ENCODE data around the gene SLC12A2. TPM values are rescaled to one million over a fixed set of nuclear protein-coding genes. Genes with fewer than 3 reads are reported as not detected.
A peak's percentile ranks its signal among the peaks of the same experiment; 100 is the strongest.

The SLC12A2 gene
- total and polyA plus RNA-seq, 2 of the 4 experiments (the other 2 are of a cell fraction), result 5.6 to 30.3 TPM

DNA sequence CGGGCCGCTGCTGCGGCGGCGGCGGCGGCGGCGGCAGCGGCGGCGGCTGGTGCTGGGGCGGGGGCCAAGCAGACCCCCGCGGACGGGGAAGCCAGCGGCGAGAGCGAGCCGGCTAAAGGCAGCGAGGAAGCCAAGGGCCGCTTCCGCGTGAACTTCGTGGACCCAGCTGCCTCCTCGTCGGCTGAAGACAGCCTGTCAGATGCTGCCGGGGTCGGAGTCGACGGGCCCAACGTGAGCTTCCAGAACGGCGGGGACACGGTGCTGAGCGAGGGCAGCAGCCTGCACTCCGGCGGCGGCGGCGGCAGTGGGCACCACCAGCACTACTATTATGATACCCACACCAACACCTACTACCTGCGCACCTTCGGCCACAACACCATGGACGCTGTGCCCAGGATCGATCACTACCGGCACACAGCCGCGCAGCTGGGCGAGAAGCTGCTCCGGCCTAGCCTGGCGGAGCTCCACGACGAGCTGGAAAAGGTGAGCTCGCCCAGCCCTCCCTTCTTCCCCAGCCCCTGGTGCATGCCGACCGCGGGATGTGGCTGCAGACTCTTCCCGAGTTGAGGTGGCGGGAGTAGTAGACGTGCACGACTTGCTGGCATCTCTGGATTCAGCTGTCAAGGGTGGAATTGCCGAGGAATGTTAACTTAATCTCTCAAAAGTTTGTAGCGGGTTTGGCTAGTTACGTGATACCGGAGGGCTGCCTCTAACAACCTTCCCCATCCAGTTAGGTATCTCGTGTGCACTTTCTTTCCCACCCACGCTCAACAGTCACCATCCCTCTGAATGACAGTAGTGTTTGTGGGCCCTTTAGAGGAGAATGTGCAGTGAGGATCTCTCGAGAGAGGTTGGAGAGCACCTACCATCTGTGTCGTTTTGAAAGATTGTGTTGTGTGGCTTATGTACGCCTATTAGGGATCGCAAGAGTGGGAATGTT, 932 bp downstream of the SLC12A2 start:
- Histone ChIP-seq H3K9ac (ENCODE audit: low read depth, low read length) (peak overlapping the region; percentile 55), H3K27ac (ENCODE audit: insufficient read depth, low read length) (peak overlapping the region; percentile 27; the same call in 1 of the 2 replicates), H3K4me1 (ENCODE audit: control insufficient read depth, insufficient read depth, low read length) (no peaks in the 10 kb centered on the region), H4K20me1 (ENCODE audit: insufficient read depth, low read length) (no peaks in the 10 kb centered on the region; the same call in 1 of the 2 replicates), H3K4me3 (ENCODE audit: insufficient read depth, low read depth, low read length) (peak overlapping the region; percentile 89), H3K9me3 (ENCODE audit: control insufficient read depth, insufficient read depth, low read length) (no peaks in the 10 kb centered on the region), H2BK20ac (ENCODE audit: low read depth, low read length) (peak overlapping the region; percentile 2; the same call in 1 of the 2 replicates), H3K14ac (replicated peaks; ENCODE audit: low read depth, low read length) (peak overlapping the region; percentile 8; the same call in 1 of the 2 replicates), H2BK5ac (ENCODE audit: low read depth, low read length, poor library complexity, severe bottlenecking) (no peak overlapping the region), H3K9me1 (ENCODE audit: insufficient read depth, low read length) (no peaks in the 10 kb centered on the region), H3K4me2 (ENCODE audit: low read depth, low read length) (peak overlapping the region; percentile 94), H3K4ac (ENCODE audit: low read depth, low read length) (0 out of 2 replicates have a peak overlapping the region, but pooled peaks have one; percentile 29), H3K27me3 (ENCODE audit: control insufficient read depth, insufficient read depth, low read length) (no peaks in the 10 kb centered on the region), H3K18ac (ENCODE audit: low read depth, low read length) (no peak overlapping the region), H3K23ac (ENCODE audit: low read depth, low read length) (peak overlapping the region; percentile 77), H3K79me1 (ENCODE audit: low read depth in 1 of 2, low read length in 2 of 2) (peaks cover 17 to 44% of the 10 kb centered on the region in 2 experiments), H2BK120ac (ENCODE audit: low read depth, low read length) (no peak overlapping the region), H2AFZ (replicated peaks; ENCODE audit: low read length, poor library complexity) (peak overlapping the region; percentile 99), H2AK5ac (ENCODE audit: low read depth, low read length) (no peak overlapping the region), H2AK9ac (replicated peaks; ENCODE audit: low read depth, low read length, poor library complexity) (peak overlapping the region; percentile 43), H3K56ac (ENCODE audit: extremely low read depth, insufficient read depth, low read length) (no peak overlapping the region), H3K36me3 (ENCODE audit: control insufficient read depth, insufficient read depth, low read length) (no peaks in the 10 kb centered on the region), H4K5ac (ENCODE audit: low read depth, low read length) (no peak overlapping the region), H4K8ac (ENCODE audit: low read depth in 2 of 2, low read length in 2 of 2) (no peak overlapping the region), H4K91ac (ENCODE audit: insufficient read depth, low read depth, low read length) (no peak overlapping the region), H2BK15ac (ENCODE audit: low read depth, low read length) (no peak overlapping the region)
- intact Hi-C loops (cut with micrococcal nuclease), result loop anchor here (2.0 to 5.0 kb wide), 2 partner anchors 116 to 187 kb away; no protein-coding TSS in a partner anchor
- no TSS peak for BruUV-seq (replicated peaks)
- DNase-seq (peak; percentile 37), ATAC-seq (ENCODE audit: low read depth) (peak; percentile 3)
- 0% methylated on average over 27 of the region's 71 CpGs; no CpG with 5 or more reads in 1 of the 2 experiments for WGBS, 2 experiments (ENCODE audit: extremely low coverage in 2 of 2, insufficient read length in 1 of 2)
- POLR2A ChIA-PET (ENCODE audit: unreplicated experiment), result interaction anchor here (0.5 kb wide), 1 partner anchor 80 kb away, joined by 16 read pairs; no protein-coding TSS in a partner anchor
- CTCF ChIA-PET, result interaction anchor here (0.7 kb wide), 1 partner anchor 71 kb away, joined by 3 read pairs; no protein-coding TSS in a partner anchor
- in situ Hi-C loops (cut with MboI; ENCODE audit: low sequenced_read_pairs), result loop anchor here (10.0 kb wide), 1 partner anchor 520 kb away; no protein-coding TSS in a partner anchor
- dilution Hi-C loops (cut with HindIII; ENCODE audit: low sequenced_read_pairs, unreplicated experiment), result no loop called here
- TF ChIP-seq POLR2A (IDR thresholded peaks at IDR 0.05; ENCODE audit: low read depth, low read length) (no peak), MAZ (IDR thresholded peaks at IDR 0.05; ENCODE audit: borderline replicate concordance, low read depth, low read length) (no peak), SMC3 (IDR thresholded peaks at IDR 0.05; ENCODE audit: low read depth, low read length) (no peak), CEBPB (IDR thresholded peaks at IDR 0.05; ENCODE audit: low read depth, low read length) (no peak), RFX5 (IDR thresholded peaks at IDR 0.05; ENCODE audit: low read depth, low read length) (no peak), FOS (IDR thresholded peaks at IDR 0.05; ENCODE audit: low read depth, low read length) (no peak), BHLHE40 (IDR thresholded peaks at IDR 0.05; ENCODE audit: low read depth, low read length) (no peak), CHD1 (IDR thresholded peaks at IDR 0.05; ENCODE audit: low read depth, low read length) (no peak), RAD21 (IDR thresholded peaks at IDR 0.05; ENCODE audit: low read length) (no peak), MAFK (IDR thresholded peaks at IDR 0.05; ENCODE audit: low read depth, low read length) (no peak), NFE2L2 (IDR thresholded peaks at IDR 0.05; ENCODE audit: low read depth, low read length) (no peak), RCOR1 (IDR thresholded peaks at IDR 0.05; ENCODE audit: insufficient replicate concordance, low read length) (no peak)
- TF ChIP-seq, protein P1, sequence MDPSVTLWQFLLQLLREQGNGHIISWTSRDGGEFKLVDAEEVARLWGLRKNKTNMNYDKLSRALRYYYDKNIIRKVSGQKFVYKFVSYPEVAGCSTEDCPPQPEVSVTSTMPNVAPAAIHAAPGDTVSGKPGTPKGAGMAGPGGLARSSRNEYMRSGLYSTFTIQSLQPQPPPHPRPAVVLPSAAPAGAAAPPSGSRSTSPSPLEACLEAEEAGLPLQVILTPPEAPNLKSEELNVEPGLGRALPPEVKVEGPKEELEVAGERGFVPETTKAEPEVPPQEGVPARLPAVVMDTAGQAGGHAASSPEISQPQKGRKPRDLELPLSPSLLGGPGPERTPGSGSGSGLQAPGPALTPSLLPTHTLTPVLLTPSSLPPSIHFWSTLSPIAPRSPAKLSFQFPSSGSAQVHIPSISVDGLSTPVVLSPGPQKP (IDR thresholded peaks at IDR 0.05; ENCODE audit: borderline replicate concordance, low read depth, low read length), result no peak
- TF ChIP-seq, protein P2, sequence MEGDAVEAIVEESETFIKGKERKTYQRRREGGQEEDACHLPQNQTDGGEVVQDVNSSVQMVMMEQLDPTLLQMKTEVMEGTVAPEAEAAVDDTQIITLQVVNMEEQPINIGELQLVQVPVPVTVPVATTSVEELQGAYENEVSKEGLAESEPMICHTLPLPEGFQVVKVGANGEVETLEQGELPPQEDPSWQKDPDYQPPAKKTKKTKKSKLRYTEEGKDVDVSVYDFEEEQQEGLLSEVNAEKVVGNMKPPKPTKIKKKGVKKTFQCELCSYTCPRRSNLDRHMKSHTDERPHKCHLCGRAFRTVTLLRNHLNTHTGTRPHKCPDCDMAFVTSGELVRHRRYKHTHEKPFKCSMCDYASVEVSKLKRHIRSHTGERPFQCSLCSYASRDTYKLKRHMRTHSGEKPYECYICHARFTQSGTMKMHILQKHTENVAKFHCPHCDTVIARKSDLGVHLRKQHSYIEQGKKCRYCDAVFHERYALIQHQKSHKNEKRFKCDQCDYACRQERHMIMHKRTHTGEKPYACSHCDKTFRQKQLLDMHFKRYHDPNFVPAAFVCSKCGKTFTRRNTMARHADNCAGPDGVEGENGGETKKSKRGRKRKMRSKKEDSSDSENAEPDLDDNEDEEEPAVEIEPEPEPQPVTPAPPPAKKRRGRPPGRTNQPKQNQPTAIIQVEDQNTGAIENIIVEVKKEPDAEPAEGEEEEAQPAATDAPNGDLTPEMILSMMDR (conservative IDR thresholded peaks at IDR 0.05; ENCODE audit: low read depth, low read length), result no peak

All from IMR-90 (cell line).